H1 (cell line): Measurements from ENCODE around the gene RASA4B. TPM values are rescaled to one million over a fixed set of nuclear protein-coding genes. Genes with fewer than 3 reads are reported as not detected.
"Not testable (repeated sequence)": the region's sequence is repeated elsewhere in the genome, so short reads cannot be mapped to it uniquely, and the experiment has no call there.

Experiments
- CTCF ChIA-PET: fragments of 300-600 bp; sonication (Branson Sonifier 250); formaldehyde crosslinking; loops from one replicate; lab custom pipeline; 2021; ENCODE audit not compliant: partially characterized antibody; lab: Charles Lee
- POLR2A ChIA-PET: fragments of 300-600 bp; sonication (Branson Sonifier 250); formaldehyde crosslinking; loops from one replicate; lab custom pipeline; 2021; ENCODE audit warnings: inconsistent platforms; ENCODE audit not compliant: partially characterized antibody; lab: Charles Lee
- DNase-seq, 2 experiments: peaks; one replicate each; pipeline versions ENCODE4 v3.0.0 to v3.0.0-alpha.2; 2010 to 2022; ENCODE audit warnings: low spot score in 2 of 2, low read depth in 1 of 2, mixed read lengths in 1 of 2
- FAIRE-seq: peaks from 2 replicates; lab custom pipeline; 2011; peaks lifted over from hg19 to GRCh38; lab: Jason Lieb, UNC
- H2AFZ ChIP-seq: 2 replicates; pipeline ENCODE4 v1.8.1; 2012; ENCODE audit warnings: low read length, inconsistent platforms
- H2AK5ac ChIP-seq: 2 replicates; pipeline ENCODE4 v1.6.1; 2013; ENCODE audit warnings: low read depth, low read length
- H2BK120ac ChIP-seq: replicated peaks from 2 replicates; pipeline ENCODE3; 2013; ENCODE audit warnings: low read depth, low read length, inconsistent platforms
- H2BK12ac ChIP-seq: 2 replicates; pipeline ENCODE4 v1.6.1; 2013; ENCODE audit warnings: low read depth, low read length
- H2BK15ac ChIP-seq: 2 replicates; pipeline ENCODE4 v1.6.1; 2013; ENCODE audit warnings: low read length
- H2BK20ac ChIP-seq: 2 replicates; pipeline ENCODE4 v1.6.1; 2013; ENCODE audit warnings: low read length
- H2BK5ac ChIP-seq: 2 replicates; pipeline ENCODE4 v1.6.1; 2013; ENCODE audit warnings: low read depth, low read length
- H3K14ac ChIP-seq: 2 replicates; pipeline ENCODE4 v1.6.1; 2013; ENCODE audit warnings: inconsistent platforms; ENCODE audit not compliant: insufficient read length
- H3K18ac ChIP-seq: 2 replicates; pipeline ENCODE4 v1.6.1; 2013; ENCODE audit warnings: low read length; ENCODE audit errors: extremely low read depth
- H3K23ac ChIP-seq: 2 replicates; pipeline ENCODE4 v1.6.1; 2013; ENCODE audit warnings: inconsistent platforms; ENCODE audit not compliant: insufficient read length
- H3K23me2 ChIP-seq: 2 replicates; pipeline ENCODE4 v1.6.1; 2013; ENCODE audit warnings: low read depth, low read length
- H3K27ac ChIP-seq: 2 replicates; pipeline ENCODE4 v1.6.1; 2011; ENCODE audit warnings: low read depth, low read length, inconsistent platforms
- H3K27me3 ChIP-seq, 4 experiments: replicated peaks in 1 of 4; 1 replicate in 1 of 4; 2 replicates in 3 of 4; pipeline versions ENCODE4 v1.6.1 to v1.8.1; 2011 to 2013; ENCODE audit warnings: low read length in 3 of 4, mild to moderate bottlenecking in 3 of 4, inconsistent platforms in 2 of 4, mixed read lengths in 2 of 4, moderate library complexity in 1 of 4; ENCODE audit not compliant: control insufficient read depth in 3 of 4, insufficient read depth in 3 of 4; ENCODE audit errors: extremely low read depth in 1 of 4
- H3K36me3 ChIP-seq, 4 experiments: 2 replicates each; pipeline versions ENCODE4 v1.6.1 to v1.8.1; 2011 to 2013; ENCODE audit warnings: mild to moderate bottlenecking in 4 of 4, low read length in 3 of 4, moderate library complexity in 2 of 4, control low read depth in 1 of 4, inconsistent platforms in 1 of 4; ENCODE audit not compliant: insufficient read depth in 4 of 4, control insufficient read depth in 2 of 4
- H3K4ac ChIP-seq: replicated peaks from 2 replicates; pipeline ENCODE3; 2013; ENCODE audit warnings: low read length, low read depth, mixed read lengths, inconsistent platforms; ENCODE audit not compliant: insufficient read length
- H3K4me1 ChIP-seq, 4 experiments: replicated peaks in 1 of 4; 1 replicate in 1 of 4; 2 replicates in 3 of 4; pipeline versions ENCODE4 v1.6.1 to v1.8.1; 2011 to 2013; ENCODE audit warnings: low read length in 3 of 4, inconsistent platforms in 2 of 4, mixed read lengths in 1 of 4; ENCODE audit not compliant: insufficient read depth in 4 of 4, control insufficient read depth in 3 of 4
- H3K4me2 ChIP-seq, 2 experiments: 2 replicates each; pipeline versions ENCODE4 v1.6.1 to v1.8.1; 2011 to 2013; ENCODE audit warnings: low read depth in 2 of 2, low read length in 2 of 2, control low read depth in 1 of 2, inconsistent platforms in 1 of 2, mild to moderate bottlenecking in 1 of 2; ENCODE audit not compliant: insufficient read depth in 1 of 2
- H3K4me3 ChIP-seq, 4 experiments: fragments of 200-600, 300-600 bp in 1 of 4; sonication (generic), shearing (Covaris generic), sonication (Bioruptor Twin) in 1 of 4; 2 replicates each; pipeline versions ENCODE4 v1.5.1 to v1.8.1; 2011 to 2016; ENCODE audit warnings: low read length in 4 of 4, low read depth in 3 of 4, control low read depth in 2 of 4, inconsistent platforms in 2 of 4, mild to moderate bottlenecking in 2 of 4, mixed read lengths in 1 of 4, moderate library complexity in 1 of 4; ENCODE audit not compliant: insufficient read depth in 2 of 4; ENCODE audit errors: extremely low read depth in 1 of 4
- H3K56ac ChIP-seq: replicated peaks from 2 replicates; pipeline ENCODE3; 2013; ENCODE audit warnings: low read depth, mild to moderate bottlenecking, mixed read lengths, low read length, inconsistent platforms; ENCODE audit not compliant: insufficient read length
- H3K79me1 ChIP-seq: 2 replicates; pipeline ENCODE4 v1.6.1; 2013; ENCODE audit warnings: low read depth, low read length, control low read depth
- H3K79me2 ChIP-seq, 2 experiments: 2 replicates each; pipeline versions ENCODE4 v1.6.1 to v1.8.1; 2012 to 2013; ENCODE audit warnings: low read length in 2 of 2, mild to moderate bottlenecking in 2 of 2, inconsistent platforms in 1 of 2; ENCODE audit not compliant: insufficient read depth in 2 of 2, control insufficient read depth in 1 of 2
- H3K9ac ChIP-seq, 4 experiments: replicated peaks in 1 of 4; 1 replicate in 1 of 4; 2 replicates in 3 of 4; pipeline versions ENCODE4 v1.6.1 to v1.8.1; 2011 to 2013; ENCODE audit warnings: low read depth in 3 of 4, low read length in 3 of 4, control low read depth in 2 of 4, mild to moderate bottlenecking in 2 of 4, moderate library complexity in 2 of 4, inconsistent platforms in 1 of 4; ENCODE audit errors: extremely low read depth in 1 of 4
- H3K9me3 ChIP-seq, 2 experiments: 2 replicates each; pipeline versions ENCODE4 v1.6.1 to v1.8.1; 2012 to 2013; ENCODE audit warnings: mild to moderate bottlenecking in 2 of 2, moderate library complexity in 2 of 2, control low read depth in 1 of 2, inconsistent platforms in 1 of 2, low read depth in 1 of 2, low read length in 1 of 2, mixed read lengths in 1 of 2; ENCODE audit not compliant: insufficient read depth in 2 of 2
- H4K20me1 ChIP-seq, 2 experiments: replicated peaks in 1 of 2; 2 replicates each; pipeline versions ENCODE3 to v1.8.1; 2011 to 2013; ENCODE audit warnings: inconsistent platforms in 2 of 2, low read length in 2 of 2, mild to moderate bottlenecking in 1 of 2; ENCODE audit not compliant: insufficient read depth in 2 of 2, control insufficient read depth in 1 of 2
- H4K5ac ChIP-seq: 2 replicates; pipeline ENCODE4 v1.6.1; 2013; ENCODE audit warnings: low read length, low read depth, mixed read lengths, inconsistent platforms; ENCODE audit not compliant: insufficient read length
- H4K8ac ChIP-seq: 2 replicates; pipeline ENCODE4 v1.8.0; 2013; ENCODE audit warnings: mild to moderate bottlenecking, moderate library complexity, low read length, inconsistent platforms; ENCODE audit not compliant: insufficient read depth; ENCODE audit errors: extremely low read depth
- H4K91ac ChIP-seq: replicated peaks from 2 replicates; pipeline ENCODE3; 2013; ENCODE audit warnings: low read length, mixed read lengths, inconsistent platforms; ENCODE audit not compliant: insufficient read length
- WGBS, 2 experiments: shearing (Covaris generic) in 1 of 2; methylation state at CpG; one replicate each; pipeline versions ENCODE4 v1.1.6 to v1.1.7; 2013 to 2015; ENCODE audit warnings: low lambda C conversion rate in 2 of 2, mixed read lengths in 2 of 2, inconsistent platforms in 1 of 2, low coverage in 1 of 2, missing lambda C conversion rate in 1 of 2; ENCODE audit not compliant: insufficient replicate concordance in 2 of 2, insufficient coverage in 1 of 2, insufficient read length in 1 of 2; ENCODE audit errors: extremely low coverage in 1 of 2, missing lambda C conversion rate in 1 of 2; 5-methylcytosine and 5-hydroxymethylcytosine counted together
- polyA plus RNA-seq, 7 experiments: library from polyadenylated mRNA; depleted of rRNA in 3 of 7; stranded (reverse) in 5 of 7; unstranded in 2 of 7; fragments of >200 nt in 5 of 7; fragments of 200-250 nt in 2 of 7; gene quantifications; 1 replicate in 5 of 7; 2 replicates in 1 of 7; 4 replicates in 1 of 7; pipeline versions ENCODE4 v1.2.1 to v1.2.3, GENCODE V29; 2011 to 2013; ENCODE audit warnings: missing spikeins in 2 of 7, mixed read lengths in 2 of 7
- total RNA-seq: library from RNA; stranded (reverse); fragmentation: NEBNext Ultra II Directional; extraction: Animal tissue kit (Norgen Biotek cat#: 25700); gene quantifications from 2 replicates; pipeline ENCODE4 v1.2.1, GENCODE V29; 2021

The RASA4B gene
- total and polyA plus RNA-seq, 2 of the 8 experiments (the other 6 are each of a cell fraction or from before 2014, with no cell fraction given): 3.4 to 6.7 TPM

GRCh38 chr7:102531583-102531982 is 14.0 kb upstream of the RASA4B start:
- POLR2A ChIA-PET, H3K9ac ChIP-seq, H4K91ac ChIP-seq, H2AK5ac ChIP-seq, H2BK20ac ChIP-seq, H2BK15ac ChIP-seq, H2BK12ac ChIP-seq, H3K79me1 ChIP-seq, H3K4me1 ChIP-seq, H3K4ac ChIP-seq, CTCF ChIA-PET, H4K5ac ChIP-seq, H2BK5ac ChIP-seq, H3K9me3 ChIP-seq, H3K27me3 ChIP-seq, H2BK120ac ChIP-seq, H3K23ac ChIP-seq, H4K20me1 ChIP-seq, H2AFZ ChIP-seq, DNase-seq, H3K56ac ChIP-seq, H3K18ac ChIP-seq, H3K14ac ChIP-seq, H3K4me2 ChIP-seq, H3K23me2 ChIP-seq, H3K27ac ChIP-seq, H4K8ac ChIP-seq, H3K4me3 ChIP-seq, H3K36me3 ChIP-seq, FAIRE-seq, H3K79me2 ChIP-seq: not testable (repeated sequence)
- WGBS, 2 experiments: no CpG with 5 or more reads among the region's 7 CpGs
